Activated naive CD4-positive, alpha-beta T cell treated with anti-CD3 and anti-CD28 coated beads, Interleukin-2, amount 50 U/mL, for 24 hours (primary cell): ENCODE results near the gene MTG2.
A peak's percentile ranks its signal among the peaks of the same experiment; 100 is the strongest.

ENCODE experiments used
- H3K27ac Mint-ChIP-seq: one replicate; pipeline ENCODE4 v1.8.0; 2021; ENCODE audit warnings: mild to moderate bottlenecking, mixed read lengths
- H3K27me3 Mint-ChIP-seq: one replicate; pipeline ENCODE4 v1.8.0; 2021; ENCODE audit warnings: mixed read lengths
- H3K36me3 Mint-ChIP-seq: one replicate; pipeline ENCODE4 v1.8.0; 2021; ENCODE audit warnings: mixed read lengths
- H3K4me1 Mint-ChIP-seq: one replicate; pipeline ENCODE4 v1.8.0; 2021; ENCODE audit warnings: mixed read lengths
- H3K4me3 Mint-ChIP-seq: one replicate; pipeline ENCODE4 v1.8.0; 2021; ENCODE audit warnings: mild to moderate bottlenecking, mixed read lengths
- H3K9me3 Mint-ChIP-seq: one replicate; pipeline ENCODE4 v1.8.0; 2021; ENCODE audit warnings: mixed read lengths

The MTG2 gene

GRCh38 chr20:62198496-62198895, 15.7 kb downstream of the MTG2 start:
- no peak overlapping the region for H3K4me3 Mint-ChIP-seq
- peaks cover 10% of the 10 kb centered on the region for H3K36me3 Mint-ChIP-seq
- no peak overlapping the region for H3K27ac Mint-ChIP-seq
- no peaks in the 10 kb centered on the region for H3K27me3 Mint-ChIP-seq
- H3K9me3 Mint-ChIP-seq, result no peaks in the 10 kb centered on the region
- no peaks in the 10 kb centered on the region for H3K4me1 Mint-ChIP-seq

GRCh38 chr20:62198931-62199330, 16.1 kb downstream of the MTG2 start:
- Mint-ChIP-seq H3K36me3 (peaks cover 11% of the 10 kb centered on the region), H3K9me3 (no peaks in the 10 kb centered on the region), H3K4me1 (no peaks in the 10 kb centered on the region), H3K4me3 (no peak overlapping the region), H3K27me3 (no peaks in the 10 kb centered on the region), H3K27ac (peak overlapping the region; percentile 62)

- Mint-ChIP-seq H3K27me3 (no peaks in the 10 kb centered on the region), H3K36me3 (peaks cover 10% of the 10 kb centered on the region), H3K9me3 (no peaks in the 10 kb centered on the region), H3K4me3 (no peak overlapping the region), H3K27ac (no peak overlapping the region), H3K4me1 (no peaks in the 10 kb centered on the region)
These were observed 17.8 kb downstream of the MTG2 start for GRCh38 chr20:62200491-62201172.

GRCh38 chr20:62201173-62202082, 18.6 kb downstream of the MTG2 start:
- no peak overlapping the region for H3K4me3 Mint-ChIP-seq
- H3K36me3 Mint-ChIP-seq, result peaks cover 9% of the 10 kb centered on the region
- no peaks in the 10 kb centered on the region for H3K9me3 Mint-ChIP-seq
- no peaks in the 10 kb centered on the region for H3K27me3 Mint-ChIP-seq
- no peak overlapping the region for H3K27ac Mint-ChIP-seq
- H3K4me1 Mint-ChIP-seq, result no peaks in the 10 kb centered on the region

GRCh38 chr20:62202083-62202395, 19.2 kb downstream of the MTG2 start:
- Mint-ChIP-seq H3K9me3 (no peaks in the 10 kb centered on the region), H3K4me3 (no peak overlapping the region), H3K36me3 (peaks cover 9% of the 10 kb centered on the region), H3K27me3 (no peaks in the 10 kb centered on the region), H3K27ac (no peak overlapping the region), H3K4me1 (no peaks in the 10 kb centered on the region)

GRCh38 chr20:62202676-62203377, 20.0 kb downstream of the MTG2 start:
- Mint-ChIP-seq H3K4me1 (no peaks in the 10 kb centered on the region), H3K27me3 (no peaks in the 10 kb centered on the region), H3K36me3 (peaks cover 9% of the 10 kb centered on the region), H3K27ac (no peak overlapping the region), H3K4me3 (no peak overlapping the region), H3K9me3 (no peaks in the 10 kb centered on the region)

- Mint-ChIP-seq H3K4me1 (no peaks in the 10 kb centered on the region), H3K9me3 (no peaks in the 10 kb centered on the region), H3K36me3 (peaks cover 9% of the 10 kb centered on the region), H3K4me3 (no peak overlapping the region), H3K27ac (no peak overlapping the region), H3K27me3 (no peaks in the 10 kb centered on the region)
These were observed 20.7 kb downstream of the MTG2 start for GRCh38 chr20:62203378-62204030.

- Mint-ChIP-seq H3K36me3 (peaks cover 5% of the 10 kb centered on the region), H3K9me3 (no peaks in the 10 kb centered on the region), H3K27me3 (no peaks in the 10 kb centered on the region), H3K27ac (no peak overlapping the region), H3K4me3 (no peak overlapping the region), H3K4me1 (no peaks in the 10 kb centered on the region)
These were observed 23.0 kb downstream of the MTG2 start for GRCh38 chr20:62205618-62206387.

- Mint-ChIP-seq H3K4me3 (no peak overlapping the region), H3K36me3 (peaks cover 5% of the 10 kb centered on the region), H3K9me3 (no peaks in the 10 kb centered on the region), H3K27me3 (no peaks in the 10 kb centered on the region), H3K27ac (no peak overlapping the region), H3K4me1 (no peaks in the 10 kb centered on the region)
These were observed 23.6 kb downstream of the MTG2 start for GRCh38 chr20:62206388-62206775.

- Mint-ChIP-seq H3K27ac (no peak overlapping the region), H3K4me3 (no peak overlapping the region), H3K36me3 (peaks cover 1% of the 10 kb centered on the region), H3K9me3 (no peaks in the 10 kb centered on the region), H3K27me3 (peaks cover 2% of the 10 kb centered on the region), H3K4me1 (no peaks in the 10 kb centered on the region)
These were observed 25.4 kb downstream of the MTG2 start for GRCh38 chr20:62208061-62208794.

- Mint-ChIP-seq H3K27ac (no peak overlapping the region), H3K4me3 (no peak overlapping the region), H3K4me1 (no peaks in the 10 kb centered on the region), H3K9me3 (no peaks in the 10 kb centered on the region), H3K27me3 (peaks cover 4% of the 10 kb centered on the region), H3K36me3 (no peaks in the 10 kb centered on the region)
These were observed 26.2 kb downstream of the MTG2 start for GRCh38 chr20:62208795-62209755.

- Mint-ChIP-seq H3K27ac (no peak overlapping the region), H3K4me3 (no peak overlapping the region), H3K36me3 (no peaks in the 10 kb centered on the region), H3K4me1 (no peaks in the 10 kb centered on the region), H3K9me3 (no peaks in the 10 kb centered on the region), H3K27me3 (peaks cover 4% of the 10 kb centered on the region)
These were observed 27.1 kb downstream of the MTG2 start for GRCh38 chr20:62209850-62210495.

- H3K4me1 Mint-ChIP-seq, result no peaks in the 10 kb centered on the region
These were observed 27.6 kb downstream of the MTG2 start for GRCh38 chr20:62210496-62210855.

More at GRCh38 chr20:62210496-62210855, 27.6 kb downstream of the MTG2 start:
- Mint-ChIP-seq H3K9me3 (no peaks in the 10 kb centered on the region), H3K27ac (no peak overlapping the region), H3K27me3 (peaks cover 6% of the 10 kb centered on the region), H3K36me3 (no peaks in the 10 kb centered on the region), H3K4me3 (no peak overlapping the region)
